ENCODE results near the gene POLR2J3.
"Not testable (repeated sequence)": the region's sequence is repeated elsewhere in the genome, so short reads cannot be mapped to it uniquely, and the experiment has no call there.

POLR2J3 gene

DNA sequence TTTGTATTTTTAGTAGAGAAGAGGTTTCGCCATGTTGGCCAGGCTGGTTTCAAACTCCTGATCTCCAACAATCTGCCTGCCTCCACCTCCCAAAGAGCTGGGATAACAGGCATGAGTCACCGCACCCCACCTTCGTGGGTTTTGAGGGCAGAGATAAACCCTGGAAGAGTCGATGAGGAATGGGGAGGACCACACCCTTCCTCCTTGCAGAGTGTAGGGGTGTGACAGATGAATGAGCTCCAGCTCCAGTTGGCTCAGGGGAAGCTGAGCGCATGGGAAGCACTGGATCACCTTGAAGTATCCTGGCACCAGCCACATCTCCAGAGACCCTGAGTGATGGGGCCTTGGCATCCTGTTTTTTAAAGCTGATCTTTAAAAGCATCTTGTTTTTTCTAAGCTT is 11.1 kb upstream of the POLR2J3 start:
- not testable (repeated sequence) for DNase-seq (ENCODE audit: low spot score)

DNA sequence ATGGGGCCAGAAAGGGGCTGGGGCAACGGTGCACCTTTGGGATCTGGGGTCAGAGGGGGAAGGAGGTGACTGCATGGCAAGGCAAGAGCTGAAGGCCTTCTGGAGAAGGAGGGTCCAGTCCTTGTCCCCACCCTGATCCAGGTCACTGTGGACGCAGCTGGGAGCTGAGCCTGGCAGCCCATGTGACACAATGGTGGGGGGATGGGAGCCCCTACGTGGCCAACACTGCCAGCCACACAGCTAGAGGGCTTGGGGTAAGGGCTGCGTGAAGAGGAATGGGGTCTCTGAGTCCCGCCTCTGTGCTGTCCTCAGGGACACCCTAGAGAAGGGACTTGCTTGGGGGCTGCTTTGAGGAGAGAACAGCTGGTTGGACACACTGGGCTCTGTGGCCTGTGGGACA is 9.3 kb upstream of the POLR2J3 start:
- not testable (repeated sequence) for DNase-seq (ENCODE audit: low spot score)

GRCh38 chr7:102578486-102578885 is 6.1 kb upstream of the POLR2J3 start:
- not testable (repeated sequence) for DNase-seq (ENCODE audit: low spot score)

DNA sequence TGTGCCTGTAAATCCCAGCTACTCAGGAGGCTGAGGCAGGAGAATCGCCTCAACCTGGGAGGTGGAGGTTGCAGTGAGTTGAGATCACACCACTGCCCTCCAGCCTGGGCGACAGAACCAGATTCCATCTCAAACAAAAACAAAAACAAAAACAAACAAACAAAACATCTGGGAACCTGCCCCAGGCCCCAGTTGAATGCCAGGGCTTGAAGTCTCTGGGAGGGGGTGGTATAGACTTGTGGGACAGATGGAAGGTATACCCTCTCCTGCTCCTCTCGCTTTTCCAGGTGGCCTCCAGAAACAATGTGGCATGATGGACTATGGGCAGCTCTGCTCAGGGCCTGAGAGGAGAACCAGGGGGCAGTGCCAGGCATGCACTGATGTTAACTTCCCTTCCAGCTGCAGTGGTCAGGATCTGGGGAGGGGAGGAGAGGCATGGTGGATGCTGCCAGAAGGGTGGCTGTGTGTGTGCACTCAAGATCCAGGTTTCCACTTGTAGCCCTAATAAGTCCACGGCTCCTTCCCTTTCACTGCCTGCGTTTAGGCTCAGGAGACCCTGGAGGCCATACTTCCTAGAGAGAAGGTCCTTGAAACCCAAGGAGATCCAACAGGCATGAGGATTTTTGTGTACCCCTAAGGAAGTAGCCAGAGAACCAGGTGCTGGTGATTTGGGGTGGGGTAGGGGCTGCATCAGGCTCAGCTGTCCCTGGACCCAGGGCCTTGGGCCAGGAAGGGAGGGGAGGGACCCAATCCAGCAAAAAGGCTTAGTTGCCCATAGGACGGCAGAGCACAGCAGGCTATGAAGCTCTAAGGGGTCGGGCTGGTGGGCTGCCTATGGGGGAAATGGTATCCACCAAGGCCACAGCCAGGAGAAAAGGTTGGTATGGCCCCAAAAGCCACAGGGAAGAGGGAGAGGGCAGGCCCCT is 5.2 kb upstream of the POLR2J3 start:
- not testable (repeated sequence) for DNase-seq (ENCODE audit: low spot score)

DNA sequence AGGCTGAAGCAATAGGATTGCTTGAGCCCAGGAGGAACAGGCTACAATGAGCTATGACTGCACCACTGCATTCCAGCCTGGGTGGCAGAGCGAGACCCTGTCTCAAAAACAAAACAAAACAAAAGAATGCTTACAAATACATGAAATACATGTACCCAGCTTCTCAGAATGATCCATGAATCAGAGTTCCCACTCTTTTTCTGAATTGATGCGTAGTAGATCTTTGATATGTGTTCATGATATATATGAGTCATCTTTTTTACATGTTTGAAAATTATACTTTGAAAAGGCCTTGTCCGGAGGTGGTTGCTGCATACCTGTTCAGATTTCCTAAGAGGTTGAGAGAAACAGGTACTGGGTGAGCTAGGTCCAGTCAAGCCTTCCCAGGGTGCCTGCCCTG is 4.0 kb upstream of the POLR2J3 start:
- DNase-seq (ENCODE audit: low spot score) = not testable (repeated sequence)

GRCh38 chr7:102574607-102575006 is 2.2 kb upstream of the POLR2J3 start:
- not testable (repeated sequence) for DNase-seq (ENCODE audit: low spot score)

GRCh38 chr7:102568620-102569019 is 3.8 kb downstream of the POLR2J3 start:
- DNase-seq (ENCODE audit: low spot score) = not testable (repeated sequence)

DNA sequence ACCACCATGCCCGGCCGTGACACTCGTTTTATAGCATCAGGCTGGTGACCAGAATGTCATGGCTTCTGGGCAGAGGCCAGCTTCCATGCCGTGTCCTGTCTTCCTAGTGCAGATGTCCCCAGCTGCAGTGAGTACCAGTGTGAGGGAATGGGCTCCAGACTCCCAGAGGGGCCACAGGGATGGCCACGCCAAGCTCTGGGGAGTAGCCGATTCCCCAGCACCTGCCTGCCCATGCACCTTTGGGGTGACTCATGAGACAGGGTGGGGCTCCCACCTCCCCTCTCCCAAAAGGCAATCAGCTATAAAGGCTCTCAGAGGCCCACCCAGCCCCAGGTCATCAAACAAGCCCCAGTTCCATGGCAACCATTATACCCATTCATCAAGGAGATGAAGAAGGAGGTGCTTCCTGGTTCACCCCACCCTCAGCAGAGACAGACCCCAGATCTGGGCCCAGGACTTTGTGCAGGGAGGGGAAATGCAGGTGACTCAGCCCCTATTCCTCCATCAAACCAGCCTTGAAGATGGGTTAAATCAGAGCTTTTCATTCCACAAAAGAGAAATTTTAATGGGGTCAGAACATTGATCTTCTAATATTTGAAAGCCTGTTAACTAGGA is 21.5 kb downstream of the POLR2J3 start, which contains the start of gene SPDYE2:
TSS of gene SPDYE2 (plus strand) at position 419 of the 615 bp plus-strand sequence. CDS start 2,030 bp downstream, outside the sequence.
- not testable (repeated sequence) for DNase-seq (ENCODE audit: low spot score)

- DNase-seq (ENCODE audit: low spot score) = not testable (repeated sequence)
These were observed 26.0 kb downstream of the POLR2J3 start for GRCh38 chr7:102546353-102546752.

DNA sequence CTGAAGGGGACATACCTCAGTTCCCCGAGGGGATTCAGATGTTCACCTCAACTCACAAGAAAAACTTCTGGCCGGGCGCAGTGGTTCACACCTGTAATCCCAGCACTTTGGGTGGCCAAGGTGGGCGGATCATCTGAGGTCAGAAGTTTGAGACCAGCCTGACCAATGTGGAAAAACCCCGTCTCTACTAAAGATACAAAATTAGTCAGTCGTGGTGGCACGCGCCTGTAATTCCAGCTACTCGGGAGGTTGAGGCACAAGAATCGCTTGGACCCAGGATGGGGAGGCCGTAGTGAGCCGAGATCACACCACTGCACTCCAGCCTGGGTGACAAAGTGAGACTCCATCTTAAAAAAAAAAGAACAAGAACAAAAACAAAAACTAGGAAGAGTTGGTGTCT is 27.1 kb downstream of the POLR2J3 start:
- not testable (repeated sequence) for DNase-seq (ENCODE audit: low spot score)

- not testable (repeated sequence) for DNase-seq (ENCODE audit: low spot score)
These were observed 28.0 kb downstream of the POLR2J3 start for GRCh38 chr7:102544372-102544771.

DNA sequence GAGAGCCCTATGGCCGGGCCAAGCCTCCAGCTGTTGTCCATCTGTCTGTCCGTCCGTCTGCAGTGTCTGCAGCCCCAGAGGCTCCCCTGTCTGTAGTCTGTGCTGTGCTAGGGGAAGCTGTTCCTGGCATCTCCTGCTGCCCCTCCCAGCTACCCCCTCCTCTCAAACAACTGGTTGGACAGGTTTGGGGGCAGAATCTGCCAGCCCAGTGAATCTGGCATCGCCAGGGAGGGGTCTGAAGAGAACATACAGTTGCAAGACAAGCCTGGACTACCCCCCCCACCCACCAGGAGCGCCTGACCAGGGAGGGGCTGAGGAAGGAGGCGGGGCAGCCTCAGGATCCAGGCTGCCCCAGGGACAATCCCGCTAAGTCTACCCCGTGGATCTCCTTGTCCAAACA is 28.8 kb downstream of the POLR2J3 start, which contains the start of gene UPK3BL2:
TSS of gene UPK3BL2 (minus strand) at position 101 of the 400 bp plus-strand sequence. CDS start at position 41, 60 bp downstream.
- DNase-seq (ENCODE audit: low spot score) = not testable (repeated sequence)

DNA sequence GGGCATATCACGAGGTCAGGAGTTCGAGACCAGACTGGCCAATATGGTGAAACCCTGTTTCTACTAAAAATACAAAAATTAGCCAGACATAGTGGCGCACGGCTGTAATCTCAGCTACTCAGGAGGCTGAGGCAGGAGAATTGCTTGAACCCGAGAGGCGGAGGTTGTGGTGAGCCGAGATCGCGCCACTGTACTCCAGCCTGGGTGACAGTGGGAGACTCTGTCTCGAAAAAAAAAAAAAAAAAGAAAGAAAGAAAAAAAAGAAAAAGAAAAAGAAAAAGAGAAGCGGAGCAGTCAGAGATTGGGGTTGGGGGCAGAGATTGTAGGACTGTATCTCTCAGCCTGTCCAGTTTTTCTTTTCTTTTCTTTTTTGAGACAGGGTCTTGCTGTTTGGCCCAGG is 29.6 kb downstream of the POLR2J3 start:
- DNase-seq (ENCODE audit: low spot score) = not testable (repeated sequence)

GRCh38 chr7:102542083-102542482 is 30.3 kb downstream of the POLR2J3 start:
- not testable (repeated sequence) for DNase-seq (ENCODE audit: low spot score)

DNA sequence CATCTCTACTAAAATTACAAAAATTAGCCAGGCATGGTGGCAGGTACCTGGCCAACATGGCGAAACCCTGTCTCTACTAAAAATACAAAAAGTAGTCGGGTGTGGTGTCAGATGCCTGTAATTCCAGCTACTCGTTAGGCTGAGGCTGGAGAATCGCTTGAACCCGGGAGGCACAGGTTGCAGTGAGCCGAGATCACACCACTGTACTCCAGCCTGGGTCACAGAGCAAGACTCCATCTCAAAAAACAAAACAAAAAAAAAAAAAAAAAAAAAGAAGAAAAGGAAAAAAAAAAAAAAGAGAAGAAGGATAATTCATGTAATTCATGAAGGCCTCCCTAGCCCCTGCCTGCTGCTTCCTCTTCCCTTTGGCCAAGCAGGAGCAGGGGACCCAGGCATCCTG is 31.8 kb downstream of the POLR2J3 start:
- not testable (repeated sequence) for DNase-seq (ENCODE audit: low spot score)

- DNase-seq (ENCODE audit: low spot score) = not testable (repeated sequence)
These were observed 37.2 kb downstream of the POLR2J3 start for GRCh38 chr7:102535062-102535615.

DNA sequence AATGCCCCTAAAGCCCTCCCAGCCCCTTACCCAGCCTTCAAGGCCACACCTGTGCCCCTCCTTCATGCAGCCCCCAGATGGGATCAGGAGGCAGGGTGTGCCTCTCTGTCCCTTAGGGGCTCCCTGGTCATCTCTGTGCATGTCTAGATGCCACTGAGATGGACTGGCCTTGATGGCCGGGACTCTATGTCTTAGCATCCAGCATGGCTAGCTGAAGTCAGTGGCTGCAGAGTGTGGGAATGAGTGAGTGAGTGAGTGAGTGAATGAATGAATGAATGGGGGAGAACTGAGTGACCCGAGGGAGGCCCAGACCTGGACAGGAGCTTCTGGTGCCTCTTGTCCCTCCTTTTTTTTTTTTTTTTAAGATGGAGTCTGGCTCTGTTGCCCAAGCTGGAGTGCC is 40.3 kb downstream of the POLR2J3 start:
- DNase-seq (ENCODE audit: low spot score) = not testable (repeated sequence)

- not testable (repeated sequence) for DNase-seq (ENCODE audit: low spot score)
These were observed 40.8 kb downstream of the POLR2J3 start for GRCh38 chr7:102531583-102531982.

GRCh38 chr7:102527822-102528793 is 44.3 kb downstream of the POLR2J3 start:
- not testable (repeated sequence) for DNase-seq (ENCODE audit: low spot score)

GRCh38 chr7:102527182-102527581 is 45.2 kb downstream of the POLR2J3 start:
- DNase-seq (ENCODE audit: low spot score) = not testable (repeated sequence)

GRCh38 chr7:102524803-102525202 is 47.6 kb downstream of the POLR2J3 start:
- DNase-seq (ENCODE audit: low spot score) = not testable (repeated sequence)
